ENCODE data around the gene PGC. TPM values are rescaled to one million over a fixed set of nuclear protein-coding genes. Genes with fewer than 3 reads are reported as not detected.

Gene PGC
- total and polyA plus RNA-seq, 9 of the 15 experiments (the other 6 are each of a cell fraction or from before 2014, with no cell fraction given): 0.17 to 0.40 TPM; not detected in 7

- TF ChIP-seq ZNF41 (CRISPR knock-in tag; conservative IDR thresholded peaks at IDR 0.05): no peak
- no peak for TF ChIP-seq ZFPM2 (CRISPR knock-in tag; IDR thresholded peaks at IDR 0.05)
- no peak for TF ChIP-seq ZNF449 (CRISPR knock-in tag; IDR thresholded peaks at IDR 0.05)
- TF ChIP-seq MCM7 (IDR thresholded peaks at IDR 0.05): no peak
Observed at GRCh38 chr6:41720783-41721182, 26.4 kb downstream of the PGC start (continued).

- WGBS (ENCODE audit: insufficient coverage, low coverage, missing lambda C conversion rate): 11% methylated on average over 3 of the region's 3 CpGs
- Histone ChIP-seq H3K9ac (ENCODE audit: insufficient read depth in 1 of 2, low read depth in 2 of 2, low read length in 2 of 2) (no peak overlapping the region), H3K36me3 (ENCODE audit: control insufficient read depth, insufficient read depth, low read length) (no peaks in the 10 kb centered on the region), H3K9me3 (replicated peaks; ENCODE audit: control insufficient read depth, insufficient read depth, low read depth, low read length) (no peaks in the 10 kb centered on the region), H3K9me1 (ENCODE audit: control insufficient read depth, insufficient read depth, low read length) (no peaks in the 10 kb centered on the region), H3K4me1 (replicated peaks in 1 of 2; ENCODE audit: control insufficient read depth in 2 of 2, insufficient read depth in 2 of 2, low read length in 2 of 2) (peaks cover 16 to 18% of the 10 kb centered on the region in 2 experiments), H2AFZ (ENCODE audit: low read depth, low read length) (no peak overlapping the region), H4K20me1 (replicated peaks; ENCODE audit: control insufficient read depth, insufficient read depth, low read length) (peaks cover 20% of the 10 kb centered on the region; the same call in 1 of the 2 replicates), H3K27ac (ENCODE audit: extremely low read depth, low read depth, low read length) (no peak overlapping the region), H3K27me3 (ENCODE audit: control insufficient read depth in 2 of 2, insufficient read depth in 2 of 2, low read length in 2 of 2) (peaks cover 2 to 18% of the 10 kb centered on the region in 2 experiments; a peak in 3 of 5 replicates), H3K79me2 (ENCODE audit: control insufficient read depth, insufficient read depth, low read length) (no peaks in the 10 kb centered on the region), H3K4me2 (ENCODE audit: insufficient read depth, low read length) (no peak overlapping the region), H3K4me3 (no peak overlapping the region)
- DNase-seq (ENCODE audit: extremely low read depth in 1 of 4, low spot score in 3 of 4) (no peak), ATAC-seq (no peak), FAIRE-seq (no peak)
- intact Hi-C loops (cut with micrococcal nuclease) (no loop called here), in situ Hi-C loops (cut with MboI) (no loop called here)
- ChIA-PET POLR2A (interaction anchor here (0.6 to 2.1 kb wide), 6 partner anchors 10 to 58 kb away, joined by 3 to 11 read pairs (median 4); no protein-coding TSS in a partner anchor), CTCF (ENCODE audit: low intra/inter-chr PET ratio) (no interaction called here)
- BruUV-seq (replicated peaks): no TSS peak
- TF ChIP-seq ZNF778 (CRISPR knock-in tag; IDR thresholded peaks at IDR 0.05) (no peak), ZNF583 (CRISPR knock-in tag; IDR thresholded peaks at IDR 0.05) (no peak), IRF1 (CRISPR knock-in tag; IDR thresholded peaks at IDR 0.05; ENCODE audit: borderline replicate concordance) (no peak), GABPB1 (CRISPR knock-in tag; IDR thresholded peaks at IDR 0.05) (no peak), ESRRB (CRISPR knock-in tag; IDR thresholded peaks at IDR 0.05; ENCODE audit: borderline replicate concordance) (no peak), ZNF695 (CRISPR knock-in tag; IDR thresholded peaks at IDR 0.05) (no peak), MLLT1 (IDR thresholded peaks at IDR 0.05) (no peak), ZNF174 (CRISPR knock-in tag; IDR thresholded peaks at IDR 0.05) (no peak), GTF3C2 (IDR thresholded peaks at IDR 0.05; ENCODE audit: borderline replicate concordance, extremely low read depth, insufficient read length) (no peak), IRF2 (CRISPR knock-in tag; IDR thresholded peaks at IDR 0.05) (no peak), ZNF668 (CRISPR knock-in tag; IDR thresholded peaks at IDR 0.05) (no peak)
Observed at GRCh38 chr6:41720262-41720620, 27.0 kb downstream of the PGC start.
